Right lobe of liver (tissue), 6 donors: ENCODE measurements around the gene RBM3. TPM values are rescaled to one million over a fixed set of nuclear protein-coding genes. Genes with fewer than 3 reads are reported as not detected.

Experiments used
- ATAC-seq, 4 donors: fragments of 200-7000 bp; cut with Tn5 transposase; one replicate each; pipeline ENCODE4 v1.9.1; 2020; ENCODE audit warnings: mild to moderate bottlenecking in 4 of 4, moderate library complexity in 4 of 4
- DNase-seq, 3 donors: peaks; one replicate each; pipeline ENCODE4 v3.0.0-alpha.2; 2020
- H3K27ac ChIP-seq, 3 donors: fragments of 200-600 bp; one replicate each; pipeline ENCODE4 v1.8.0; 2022
- H3K27me3 ChIP-seq, 2 donors: fragments of 200-600 bp; one replicate each; pipeline ENCODE4 v1.8.0; 2022
- H3K36me3 ChIP-seq, 4 donors: fragments of 200-600 bp; sonication (generic) in 1 of 4; one replicate each; pipeline versions ENCODE4 v1.5.1 to v1.8.0; 2017 to 2022; ENCODE audit warnings: control low read depth in 1 of 4
- H3K4me1 ChIP-seq, 4 donors: fragments of 200-600 bp; sonication (generic) in 1 of 4; one replicate each; pipeline versions ENCODE4 v1.5.1 to v1.8.0; 2017 to 2022; ENCODE audit warnings: control low read depth in 1 of 4
- H3K4me3 ChIP-seq, 3 donors: fragments of 200-600 bp; one replicate each; pipeline ENCODE4 v1.8.0; 2022
- H3K9me3 ChIP-seq, 4 donors: fragments of 200-600 bp; sonication (generic) in 1 of 4; one replicate each; pipeline versions ENCODE4 v1.5.1 to v1.8.0; 2017 to 2022; ENCODE audit warnings: control low read depth in 1 of 4
- POLR2A ChIP-seq: fragments of 450-650 bp; IDR thresholded peaks from one replicate; pipeline ENCODE4 v1.6.1; 2017; ENCODE audit warnings: antibody characterized with exemption, mild to moderate bottlenecking
- WGBS: methylation state at CpG from one replicate; pipeline ENCODE4 v1.1.6; 2018; ENCODE audit warnings: low coverage, low lambda C conversion rate; ENCODE audit not compliant: insufficient coverage; ENCODE audit errors: missing lambda C conversion rate; 5-methylcytosine and 5-hydroxymethylcytosine counted together
- intact Hi-C, 2 donors: fragments of 100-400 bp; cut with DNase I; formaldehyde crosslinking; loops; one replicate each; pipeline versions ENCODE4 v1.11.2 to v1.14.1; 2022
- total RNA-seq, 6 experiments: library from RNA; depleted of rRNA in 2 of 6; stranded (reverse); fragments of >200 nt in 2 of 6; fragmentation: NEBNext Ultra II Directional in 3 of 6; extraction: Animal tissue kit (Norgen Biotek cat#: 25700) in 3 of 6; gene quantifications; one replicate each; pipeline versions ENCODE4 v1.1.0 to v1.2.4, GENCODE V29; 2016 to 2023
- TF ChIP-seq, protein P1 (sequence below), 4 donors: fragments of 200-600 bp in 3 of 4; fragments of 450-650 bp in 1 of 4; IDR thresholded peaks; one replicate each; pipeline versions ENCODE4 v1.5.1 to v1.8.0; 2016 to 2022; ENCODE audit warnings: antibody characterized with exemption in 4 of 4, mild to moderate bottlenecking in 2 of 4
- donor health status: DM: no; HTN: yes; CAD: no.
- donor health status: DM: no; HTN: no; CAD: no.
- donor health status: DM: no; HTN: no; CAD: no.
- donor health status: DM: no; HTN: yes; CAD: no.
- donor health status: DM: no; HTN: yes; CAD: no.

RBM3 gene
- total RNA-seq, 6 experiments from 2014 or later = 14.7 to 69.0 (median 57.7) TPM

DNA sequence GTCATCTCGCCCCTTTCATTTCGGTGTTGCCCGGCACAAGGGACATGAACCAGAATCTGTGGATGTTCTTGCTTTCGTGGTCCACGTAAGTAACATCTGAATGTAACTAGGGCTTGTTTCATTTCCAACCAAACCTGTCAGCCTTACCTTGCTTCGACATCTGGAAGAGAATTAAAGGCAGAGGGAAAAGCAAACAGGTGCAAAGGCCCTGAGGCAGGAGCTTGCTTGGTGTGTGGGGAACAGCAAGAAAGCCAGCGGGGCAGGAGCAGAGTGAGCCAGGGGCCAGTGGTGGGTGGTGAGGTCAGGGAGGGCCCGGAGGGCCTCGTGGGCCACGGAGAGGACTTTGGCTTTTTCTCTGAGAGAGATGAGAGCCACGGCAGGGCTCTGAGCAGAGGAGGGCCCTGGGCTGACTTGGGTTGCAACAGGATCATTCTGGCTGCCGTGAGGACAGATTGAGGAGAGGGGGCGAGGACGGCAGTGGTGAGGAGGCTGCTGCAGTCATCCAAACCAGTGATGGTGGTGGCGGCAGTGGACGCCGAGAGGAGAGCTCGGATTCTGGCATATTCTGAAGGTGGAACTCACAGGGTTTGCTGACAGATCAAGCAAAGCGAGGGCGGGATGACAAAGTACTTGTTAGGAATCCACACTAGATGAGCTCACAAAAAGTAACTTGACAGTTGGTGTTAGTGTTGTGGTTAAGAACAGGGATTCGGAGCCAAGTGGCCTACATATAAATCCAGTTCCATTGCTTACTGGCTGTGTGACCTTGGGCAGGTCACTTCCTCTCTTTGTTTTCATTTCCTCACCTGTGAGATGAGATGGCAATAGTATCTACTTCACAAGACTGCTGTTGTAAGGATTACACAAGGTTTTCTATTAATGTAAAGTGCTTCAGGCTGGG lies 16.2 kb downstream of the RBM3 start:
- TF ChIP-seq, protein P1, sequence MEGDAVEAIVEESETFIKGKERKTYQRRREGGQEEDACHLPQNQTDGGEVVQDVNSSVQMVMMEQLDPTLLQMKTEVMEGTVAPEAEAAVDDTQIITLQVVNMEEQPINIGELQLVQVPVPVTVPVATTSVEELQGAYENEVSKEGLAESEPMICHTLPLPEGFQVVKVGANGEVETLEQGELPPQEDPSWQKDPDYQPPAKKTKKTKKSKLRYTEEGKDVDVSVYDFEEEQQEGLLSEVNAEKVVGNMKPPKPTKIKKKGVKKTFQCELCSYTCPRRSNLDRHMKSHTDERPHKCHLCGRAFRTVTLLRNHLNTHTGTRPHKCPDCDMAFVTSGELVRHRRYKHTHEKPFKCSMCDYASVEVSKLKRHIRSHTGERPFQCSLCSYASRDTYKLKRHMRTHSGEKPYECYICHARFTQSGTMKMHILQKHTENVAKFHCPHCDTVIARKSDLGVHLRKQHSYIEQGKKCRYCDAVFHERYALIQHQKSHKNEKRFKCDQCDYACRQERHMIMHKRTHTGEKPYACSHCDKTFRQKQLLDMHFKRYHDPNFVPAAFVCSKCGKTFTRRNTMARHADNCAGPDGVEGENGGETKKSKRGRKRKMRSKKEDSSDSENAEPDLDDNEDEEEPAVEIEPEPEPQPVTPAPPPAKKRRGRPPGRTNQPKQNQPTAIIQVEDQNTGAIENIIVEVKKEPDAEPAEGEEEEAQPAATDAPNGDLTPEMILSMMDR (IDR thresholded peaks at IDR 0.05) = no peak
- no peak for TF ChIP-seq POLR2A
- 75% methylated on average over 14 of the region's 21 CpGs for WGBS
- intact Hi-C loops = no loop called here
- H3K4me3 ChIP-seq = no peak overlapping the region
- no peaks in the 10 kb centered on the region for H3K4me1 ChIP-seq
- H3K27ac ChIP-seq = peak overlapping the region; percentile 31 to 62 (median 33)
- no peaks in the 10 kb centered on the region for H3K9me3 ChIP-seq
- ATAC-seq (peak in 1 of 4 donors; percentile 48), DNase-seq (no peak)
- H3K27me3 ChIP-seq = no peaks in the 10 kb centered on the region
- no peaks in the 10 kb centered on the region for H3K36me3 ChIP-seq

DNA sequence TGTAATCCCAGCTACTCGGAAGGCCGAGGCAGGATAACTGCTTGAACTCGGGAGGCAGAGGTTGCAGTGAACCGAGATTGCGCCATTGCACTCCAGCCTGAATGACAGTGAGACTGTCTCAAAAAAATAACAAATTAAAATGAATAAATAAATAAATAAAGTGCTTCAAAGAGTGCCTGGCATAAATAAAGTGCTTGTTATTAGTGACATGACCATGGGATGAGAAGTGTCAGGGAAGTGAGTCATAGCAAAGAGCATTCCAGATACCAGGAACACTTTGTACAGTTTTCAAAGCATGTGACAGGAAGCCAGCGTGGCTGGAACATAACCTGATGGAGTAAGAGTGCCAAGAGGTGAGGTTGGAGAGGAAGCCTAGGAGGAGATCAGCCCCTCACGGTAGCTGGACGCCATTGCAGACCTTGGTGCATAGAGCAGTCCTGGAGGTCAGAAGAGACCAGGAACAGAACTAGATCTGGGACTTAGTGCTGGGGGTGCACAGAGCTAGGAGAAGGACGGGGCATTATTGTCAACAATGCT lies 17.0 kb downstream of the RBM3 start:
- intact Hi-C loops = no loop called here
- no peaks in the 10 kb centered on the region for H3K9me3 ChIP-seq
- TF ChIP-seq, protein P1 (IDR thresholded peaks at IDR 0.05) = peak in 1 of 4 donors; percentile 20
- TF ChIP-seq POLR2A = peak; percentile 54
- ATAC-seq (peak; percentile 65 to 86 (median 84)), DNase-seq (peak in 2 of 3 donors; percentile 40 to 56)
- H3K4me1 ChIP-seq = no peaks in the 10 kb centered on the region
- peak overlapping the region; percentile 31 to 62 (median 33) for H3K27ac ChIP-seq
- 55% methylated on average over 7 of the region's 9 CpGs for WGBS
- no peaks in the 10 kb centered on the region for H3K36me3 ChIP-seq
- H3K4me3 ChIP-seq = no peak overlapping the region
- H3K27me3 ChIP-seq = no peaks in the 10 kb centered on the region

DNA sequence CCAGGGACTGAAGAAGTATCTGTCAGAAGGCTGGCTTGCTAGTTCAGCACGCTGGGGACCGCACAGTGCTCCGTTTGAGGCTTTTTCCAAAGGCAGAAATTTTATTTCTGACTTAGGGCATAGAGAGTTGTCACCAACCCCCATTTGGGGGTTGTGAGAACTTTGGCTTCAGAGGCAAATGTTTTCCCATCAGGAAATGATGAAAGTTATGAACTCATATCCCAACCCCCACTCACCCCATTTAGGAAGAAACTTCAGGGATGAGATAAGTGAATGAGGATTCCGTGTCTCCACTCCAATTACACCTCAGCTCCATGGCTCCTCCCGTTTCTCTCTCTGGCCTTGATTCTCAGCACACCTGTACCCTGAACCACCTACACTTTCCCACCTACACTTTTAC lies 18.7 kb downstream of the RBM3 start:
- 47% methylated on average over 5 of the region's 5 CpGs for WGBS
- Histone ChIP-seq H3K9me3 (no peaks in the 10 kb centered on the region), H3K27me3 (no peaks in the 10 kb centered on the region), H3K27ac (no peak overlapping the region), H3K4me1 (no peaks in the 10 kb centered on the region), H3K4me3 (no peak overlapping the region), H3K36me3 (no peaks in the 10 kb centered on the region)
- TF ChIP-seq, protein P1 (IDR thresholded peaks at IDR 0.05) = no peak
- TF ChIP-seq POLR2A = peak; percentile 43
- intact Hi-C loops = no loop called here
- DNase-seq (no peak), ATAC-seq (no peak)

DNA sequence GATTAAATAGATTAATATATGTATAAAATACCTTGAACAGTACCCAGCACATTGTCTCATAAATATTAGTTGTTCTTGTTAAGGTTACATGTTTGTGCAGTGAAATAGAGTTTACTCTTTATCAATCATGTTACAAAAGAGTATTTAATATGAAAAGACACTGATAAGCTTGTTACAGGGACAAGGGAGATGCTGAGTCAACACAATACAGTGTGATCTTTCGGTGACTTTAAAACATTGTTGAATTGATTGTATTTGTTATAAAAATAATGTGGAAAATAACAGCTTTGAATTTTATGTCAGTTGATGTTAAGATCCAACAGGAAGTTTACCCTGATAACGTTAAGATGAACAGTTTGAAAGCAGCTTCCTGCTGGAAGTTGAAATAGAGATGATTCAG lies 21.6 kb downstream of the RBM3 start:
- no peaks in the 10 kb centered on the region for H3K9me3 ChIP-seq
- peaks cover 0 to 7% (median 0%) of the 10 kb centered on the region in 4 donors for H3K36me3 ChIP-seq
- no peak for TF ChIP-seq POLR2A
- TF ChIP-seq, protein P1 (IDR thresholded peaks at IDR 0.05) = no peak
- H3K4me1 ChIP-seq = no peaks in the 10 kb centered on the region
- no peak overlapping the region for H3K4me3 ChIP-seq
- H3K27me3 ChIP-seq = no peaks in the 10 kb centered on the region
- 21% methylated on average over 2 of the region's 2 CpGs for WGBS
- no peak overlapping the region for H3K27ac ChIP-seq
- no peak for DNase-seq
- ATAC-seq = no peak
- intact Hi-C loops = no loop called here
